Measurements from ENCODE around the gene APOBEC3B. TPM values are rescaled to one million over a fixed set of nuclear protein-coding genes. Genes with fewer than 3 reads are reported as not detected.

APOBEC3B gene
- total and polyA plus RNA-seq, 2 of the 8 experiments (the other 6 are each of a cell fraction or from before 2014, with no cell fraction given), result 14.2 to 74.9 TPM

DNA sequence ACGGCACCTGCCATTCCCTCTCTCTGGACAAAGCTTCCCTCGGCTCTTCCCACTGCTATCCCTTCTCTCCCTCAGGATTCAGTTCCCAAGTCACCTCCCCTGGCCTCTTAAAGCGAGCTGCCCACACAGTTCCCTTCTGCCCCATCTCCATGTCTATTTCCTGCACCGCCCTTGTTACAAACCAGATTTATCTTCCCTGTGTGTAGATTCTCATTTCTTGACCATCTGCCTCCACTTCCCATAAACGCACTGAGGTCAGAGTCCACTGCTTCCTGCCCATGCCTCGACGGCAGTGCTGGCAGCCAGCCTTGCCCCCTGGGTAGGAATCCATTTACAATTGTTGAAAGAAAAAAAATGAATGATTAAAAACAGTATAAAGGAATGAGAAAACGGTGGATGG, 11.6 kb upstream of the APOBEC3B start (continued):
- TF ChIP-seq CTCF (IDR thresholded peaks at IDR 0.05; ENCODE audit: control extremely low read depth in 1 of 3, insufficient read depth in 1 of 3, low read depth in 1 of 3, low read length in 3 of 3) (no peak), ATF3 (IDR thresholded peaks at IDR 0.05; ENCODE audit: insufficient read depth, low read depth, low read length) (no peak), RNF2 (IDR thresholded peaks at IDR 0.05; ENCODE audit: borderline replicate concordance, low read depth, low read length, missing control alignments, poor library complexity, severe bottlenecking) (no peak)
